IMR-90 (cell line): ENCODE data around the gene GADD45GIP1. TPM values are rescaled to one million over a fixed set of nuclear protein-coding genes. Genes with fewer than 3 reads are reported as not detected.

ENCODE experiments used
- ATAC-seq: fragments of 200-7000 bp; cut with Tn5 transposase; 2 replicates; pipeline ENCODE4 v1.9.1; 2020; ENCODE audit warnings: low read depth, mild to moderate bottlenecking, moderate library complexity
- BruUV-seq: library from RNA; stranded (reverse); fragments of 400-500 nt; replicated peaks from 2 replicates; lab custom pipeline; 2021; lab: Mats Ljungman, UMichigan
- CTCF ChIA-PET: fragments of 300-600 bp; formaldehyde crosslinking; extraction: SDS; loops from one replicate; lab custom pipeline; 2021; ENCODE audit warnings: antibody characterized with exemption; lab: Yijun Ruan, JAX
- POLR2A ChIA-PET: fragments of 300-600 bp; sonication (Branson Sonifier 250); formaldehyde crosslinking; loops from one replicate; lab custom pipeline; 2022; ENCODE audit warnings: antibody characterized with exemption; ENCODE audit not compliant: unreplicated experiment; lab: Charles Lee
- DNase-seq: peaks from one replicate; pipeline ENCODE4 v3.0.0; 2013
- H2AFZ ChIP-seq: replicated peaks from 2 replicates; pipeline ENCODE3; 2013; ENCODE audit warnings: low read length, mild to moderate bottlenecking; ENCODE audit not compliant: poor library complexity
- H2AK5ac ChIP-seq: 2 replicates; pipeline ENCODE4 v1.6.1; 2013; ENCODE audit warnings: low read depth, low read length, inconsistent platforms
- H2AK9ac ChIP-seq: replicated peaks from 2 replicates; pipeline ENCODE3; 2013; ENCODE audit warnings: mild to moderate bottlenecking, low read depth, low read length, moderate library complexity; ENCODE audit not compliant: poor library complexity
- H2BK120ac ChIP-seq: 2 replicates; pipeline ENCODE4 v1.6.1; 2013; ENCODE audit warnings: low read depth, low read length, inconsistent platforms
- H2BK15ac ChIP-seq: 3 replicates; pipeline ENCODE4 v1.6.1; 2013; ENCODE audit warnings: low read depth, low read length, inconsistent platforms
- H2BK20ac ChIP-seq: 2 replicates; pipeline ENCODE4 v1.6.1; 2013; ENCODE audit warnings: low read depth, mild to moderate bottlenecking, inconsistent platforms, low read length, moderate library complexity
- H2BK5ac ChIP-seq: 2 replicates; pipeline ENCODE4 v1.6.1; 2013; ENCODE audit warnings: mild to moderate bottlenecking, low read depth, low read length, inconsistent platforms; ENCODE audit not compliant: poor library complexity, severe bottlenecking
- H3K14ac ChIP-seq: replicated peaks from 2 replicates; pipeline ENCODE4 v1.6.1; 2013; ENCODE audit warnings: low read depth, low read length, inconsistent platforms
- H3K18ac ChIP-seq: 2 replicates; pipeline ENCODE4 v1.6.1; 2013; ENCODE audit warnings: low read depth, low read length, control low read depth
- H3K23ac ChIP-seq: 2 replicates; pipeline ENCODE4 v1.6.1; 2013; ENCODE audit warnings: low read depth, low read length, inconsistent platforms
- H3K27ac ChIP-seq: 2 replicates; pipeline ENCODE4 v1.5.1; 2013; ENCODE audit warnings: mild to moderate bottlenecking, control low read depth, low read length; ENCODE audit not compliant: insufficient read depth
- H3K27me3 ChIP-seq: 2 replicates; pipeline ENCODE4 v1.6.1; 2013; ENCODE audit warnings: low read length; ENCODE audit not compliant: control insufficient read depth, insufficient read depth
- H3K36me3 ChIP-seq: 2 replicates; pipeline ENCODE4 v1.6.1; 2013; ENCODE audit warnings: low read length, mixed read lengths; ENCODE audit not compliant: control insufficient read depth, insufficient read depth
- H3K4ac ChIP-seq: 2 replicates; pipeline ENCODE4 v1.6.1; 2013; ENCODE audit warnings: low read depth, low read length, inconsistent platforms
- H3K4me1 ChIP-seq: 2 replicates; pipeline ENCODE4 v1.6.1; 2013; ENCODE audit warnings: low read length, mixed read lengths; ENCODE audit not compliant: control insufficient read depth, insufficient read depth
- H3K4me2 ChIP-seq: 2 replicates; pipeline ENCODE4 v1.6.1; 2013; ENCODE audit warnings: low read depth, mild to moderate bottlenecking, control low read depth, low read length, moderate library complexity
- H3K4me3 ChIP-seq: 2 replicates; pipeline ENCODE4 v1.5.1; 2013; ENCODE audit warnings: low read depth, mild to moderate bottlenecking, control low read depth, low read length, moderate library complexity; ENCODE audit not compliant: insufficient read depth
- H3K56ac ChIP-seq: 2 replicates; pipeline ENCODE4 v1.6.1; 2013; ENCODE audit warnings: low read length, inconsistent platforms; ENCODE audit not compliant: insufficient read depth; ENCODE audit errors: extremely low read depth
- H3K79me1 ChIP-seq, 2 experiments: 2 replicates each; pipeline ENCODE4 v1.6.1; 2013; ENCODE audit warnings: low read length in 2 of 2, inconsistent platforms in 1 of 2, low read depth in 1 of 2
- H3K9ac ChIP-seq: 2 replicates; pipeline ENCODE4 v1.6.1; 2013; ENCODE audit warnings: low read depth, low read length, control low read depth
- H3K9me1 ChIP-seq: 2 replicates; pipeline ENCODE4 v1.6.1; 2013; ENCODE audit warnings: low read length, inconsistent platforms; ENCODE audit not compliant: insufficient read depth
- H3K9me3 ChIP-seq: 2 replicates; pipeline ENCODE4 v1.6.1; 2013; ENCODE audit warnings: low read length; ENCODE audit not compliant: control insufficient read depth, insufficient read depth
- H4K20me1 ChIP-seq: 2 replicates; pipeline ENCODE4 v1.6.1; 2013; ENCODE audit warnings: low read length, inconsistent platforms; ENCODE audit not compliant: insufficient read depth
- H4K5ac ChIP-seq: 2 replicates; pipeline ENCODE4 v1.6.1; 2013; ENCODE audit warnings: mild to moderate bottlenecking, low read depth, low read length, control low read depth
- H4K8ac ChIP-seq, 2 experiments: 2 replicates each; pipeline ENCODE4 v1.6.1; 2013; ENCODE audit warnings: low read depth in 2 of 2, low read length in 2 of 2, control low read depth in 1 of 2, inconsistent platforms in 1 of 2
- H4K91ac ChIP-seq: 2 replicates; pipeline ENCODE4 v1.6.1; 2013; ENCODE audit warnings: low read depth, low read length, inconsistent platforms; ENCODE audit not compliant: insufficient read depth
- BHLHE40 ChIP-seq: fragments of 150-350 bp; IDR thresholded peaks from 2 replicates; pipeline ENCODE4 v1.6.1; 2016; ENCODE audit warnings: mild to moderate bottlenecking, low read depth, low read length
- CEBPB ChIP-seq: IDR thresholded peaks from 2 replicates; pipeline ENCODE4 v1.6.1; 2012; ENCODE audit warnings: low read depth, low read length, improper control_type of control experiment
- CHD1 ChIP-seq: IDR thresholded peaks from 2 replicates; pipeline ENCODE4 v1.6.1; 2012; ENCODE audit warnings: low read depth, low read length, improper control_type of control experiment
- CTCF ChIP-seq: conservative IDR thresholded peaks from 2 replicates; pipeline ENCODE4 v1.5.1; 2012; ENCODE audit warnings: mild to moderate bottlenecking, low read depth, low read length, improper control_type of control experiment
- FOS ChIP-seq: fragments of 150-350 bp; IDR thresholded peaks from 2 replicates; pipeline ENCODE4 v1.6.1; 2016; ENCODE audit warnings: low read depth, low read length
- MAFK ChIP-seq: IDR thresholded peaks from 2 replicates; pipeline ENCODE4 v1.6.1; 2012; ENCODE audit warnings: low read depth, low read length, improper control_type of control experiment
- MAZ ChIP-seq: IDR thresholded peaks from 2 replicates; pipeline ENCODE4 v1.6.1; 2012; ENCODE audit warnings: low read depth, mild to moderate bottlenecking, low read length, improper control_type of control experiment, moderate library complexity, borderline replicate concordance
- MXI1 ChIP-seq: IDR thresholded peaks from 2 replicates; pipeline ENCODE4 v1.6.1; 2012; ENCODE audit warnings: low read depth, mild to moderate bottlenecking, low read length, moderate library complexity, borderline replicate concordance
- NFE2L2 ChIP-seq: fragments of 150-350 bp; IDR thresholded peaks from 2 replicates; pipeline ENCODE4 v1.6.1; 2016; ENCODE audit warnings: low read depth, mild to moderate bottlenecking, low read length
- POLR2A ChIP-seq: IDR thresholded peaks from 2 replicates; pipeline ENCODE4 v1.6.1; 2012; ENCODE audit warnings: mild to moderate bottlenecking, low read depth, low read length
- RAD21 ChIP-seq: IDR thresholded peaks from 2 replicates; pipeline ENCODE4 v1.6.1; 2012; ENCODE audit warnings: low read length, improper control_type of control experiment
- RCOR1 ChIP-seq: IDR thresholded peaks from 2 replicates; pipeline ENCODE4 v1.6.1; 2012; ENCODE audit warnings: mild to moderate bottlenecking, low read length, improper control_type of control experiment; ENCODE audit not compliant: insufficient replicate concordance
- RFX5 ChIP-seq: IDR thresholded peaks from 2 replicates; pipeline ENCODE4 v1.8.0; 2012; ENCODE audit warnings: low read depth, mild to moderate bottlenecking, low read length, moderate library complexity
- WGBS, 2 experiments: methylation state at CpG; one replicate each; pipeline versions ENCODE4 v1.1.5 to v1.1.7; 2013; ENCODE audit warnings: missing lambda C conversion rate in 2 of 2; ENCODE audit not compliant: insufficient read length in 1 of 2; ENCODE audit errors: extremely low coverage in 2 of 2; 5-methylcytosine and 5-hydroxymethylcytosine counted together
- dilution Hi-C: fragments of 300-500 bp; cut with HindIII; formaldehyde crosslinking; loops from one replicate; pipeline ENCODE4 v1.14.3; 2018; ENCODE audit warnings: low sequenced_read_pairs; ENCODE audit not compliant: unreplicated experiment
- in situ Hi-C: fragments of 300-500 bp; cut with MboI; formaldehyde crosslinking; loops from 3 replicates; pipeline ENCODE4 v1.14.3; 2019; ENCODE audit warnings: low sequenced_read_pairs, inconsistent platforms, mixed read lengths
- intact Hi-C: fragments of 100-400 bp; cut with micrococcal nuclease; formaldehyde crosslinking; loops from 2 replicates; pipeline ENCODE4 v1.10.0; 2022
- polyA plus RNA-seq, 3 experiments: library from polyadenylated mRNA; depleted of rRNA; stranded (reverse); fragments of >200 nt; gene quantifications; 2 replicates each; pipeline ENCODE4 v1.2.3, GENCODE V29; 2012; ENCODE audit warnings: low replicate concordance in 1 of 3
- total RNA-seq: library from RNA; depleted of rRNA; stranded (reverse); fragments of >200 nt; gene quantifications from 2 replicates; pipeline ENCODE4 v1.2.3, GENCODE V29; 2012
- TF ChIP-seq, protein P1 (sequence below): fragments of 150-350 bp; IDR thresholded peaks from 2 replicates; pipeline ENCODE4 v1.6.1; 2017; ENCODE audit warnings: mild to moderate bottlenecking, antibody characterized with exemption, low read length, low read depth
- TF ChIP-seq, protein P2 (sequence below): fragments of 150-350 bp; IDR thresholded peaks from 2 replicates; pipeline ENCODE4 v1.6.1; 2016; ENCODE audit warnings: low read depth, mild to moderate bottlenecking, low read length, moderate library complexity, borderline replicate concordance

GADD45GIP1 gene
- total and polyA plus RNA-seq, 2 of the 4 experiments (the other 2 are of a cell fraction): 13.3 to 42.4 TPM

GRCh38 chr19:13002166-13002898, 45.3 kb upstream of the GADD45GIP1 start:
- Histone ChIP-seq H3K4me1 (peaks cover 15% of the 10 kb centered on the region; the same call in 1 of the 2 replicates), H3K4me3 (no peak overlapping the region), H3K23ac (no peak overlapping the region), H4K91ac (no peak overlapping the region), H3K4me2 (peak overlapping the region; percentile 77), H2BK20ac (no peak overlapping the region), H2BK120ac (no peak overlapping the region), H3K18ac (no peak overlapping the region; the same call in 1 of the 2 replicates), H3K27me3 (no peaks in the 10 kb centered on the region), H3K9ac (no peak overlapping the region; the same call in 1 of the 2 replicates), H4K5ac (no peak overlapping the region), H3K4ac (no peak overlapping the region), H3K14ac (0 out of 2 replicates have a peak overlapping the region, but pooled peaks have one; percentile 23), H2AFZ (no peak overlapping the region), H3K36me3 (peaks cover 18% of the 10 kb centered on the region), H3K9me1 (peaks cover 16% of the 10 kb centered on the region), H2BK15ac (no peak overlapping the region), H3K9me3 (no peaks in the 10 kb centered on the region), H3K27ac (peak overlapping the region; percentile 48; the same call in 1 of the 2 replicates), H2BK5ac (no peak overlapping the region), H4K8ac (0 out of 4 replicates have a peak overlapping the region, but pooled peaks of 1 of the 2 experiments have one; percentile 19), H2AK9ac (peak overlapping the region; percentile 26), H4K20me1 (peaks cover 67% of the 10 kb centered on the region), H2AK5ac (no peak overlapping the region), H3K79me1 (peaks cover 23 to 82% of the 10 kb centered on the region in 2 experiments), H3K56ac (no peak overlapping the region)
- no TSS peak for BruUV-seq
- peak; percentile 64 for ATAC-seq
- DNase-seq: no peak
- intact Hi-C loops: no loop called here
- ChIA-PET CTCF (no interaction called here), POLR2A (no interaction called here)
- dilution Hi-C loops: no loop called here
- in situ Hi-C loops: no loop called here
- TF ChIP-seq, protein P1, sequence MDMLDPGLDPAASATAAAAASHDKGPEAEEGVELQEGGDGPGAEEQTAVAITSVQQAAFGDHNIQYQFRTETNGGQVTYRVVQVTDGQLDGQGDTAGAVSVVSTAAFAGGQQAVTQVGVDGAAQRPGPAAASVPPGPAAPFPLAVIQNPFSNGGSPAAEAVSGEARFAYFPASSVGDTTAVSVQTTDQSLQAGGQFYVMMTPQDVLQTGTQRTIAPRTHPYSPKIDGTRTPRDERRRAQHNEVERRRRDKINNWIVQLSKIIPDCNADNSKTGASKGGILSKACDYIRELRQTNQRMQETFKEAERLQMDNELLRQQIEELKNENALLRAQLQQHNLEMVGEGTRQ: no peak
- TF ChIP-seq MXI1: no peak
- TF ChIP-seq NFE2L2: no peak
- TF ChIP-seq CHD1: no peak
- no peak for TF ChIP-seq MAFK
- TF ChIP-seq POLR2A: no peak
- TF ChIP-seq, protein P2, sequence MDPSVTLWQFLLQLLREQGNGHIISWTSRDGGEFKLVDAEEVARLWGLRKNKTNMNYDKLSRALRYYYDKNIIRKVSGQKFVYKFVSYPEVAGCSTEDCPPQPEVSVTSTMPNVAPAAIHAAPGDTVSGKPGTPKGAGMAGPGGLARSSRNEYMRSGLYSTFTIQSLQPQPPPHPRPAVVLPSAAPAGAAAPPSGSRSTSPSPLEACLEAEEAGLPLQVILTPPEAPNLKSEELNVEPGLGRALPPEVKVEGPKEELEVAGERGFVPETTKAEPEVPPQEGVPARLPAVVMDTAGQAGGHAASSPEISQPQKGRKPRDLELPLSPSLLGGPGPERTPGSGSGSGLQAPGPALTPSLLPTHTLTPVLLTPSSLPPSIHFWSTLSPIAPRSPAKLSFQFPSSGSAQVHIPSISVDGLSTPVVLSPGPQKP: no peak
- TF ChIP-seq RFX5: no peak
- TF ChIP-seq CTCF: no peak
- TF ChIP-seq BHLHE40: no peak
- no peak for TF ChIP-seq RCOR1
- no peak for TF ChIP-seq FOS
- no peak for TF ChIP-seq MAZ
- no peak for TF ChIP-seq CEBPB
- TF ChIP-seq RAD21: no peak
- WGBS, 2 experiments: 46% methylated on average over 8 of the region's 29 CpGs; no CpG with 5 or more reads in 1 of the 2 experiments
